K562 (cell line): ENCODE results near the gene ZNF763. TPM values are rescaled to one million over a fixed set of nuclear protein-coding genes. Genes with fewer than 3 reads are reported as not detected.

ENCODE experiments used
- ATAC-seq: fragments of 200-7000 bp; cut with Tn5 transposase; 3 replicates; pipeline ENCODE4 v1.9.1; 2020; ENCODE audit warnings: moderate library complexity
- BruUV-seq: library from RNA; stranded (reverse); fragments of 400-500 nt; replicated peaks from 2 replicates; lab custom pipeline; 2021; lab: Mats Ljungman, UMichigan
- CTCF ChIA-PET: fragments of 300-600 bp; formaldehyde crosslinking; extraction: SDS; loops from one replicate; lab custom pipeline; 2021; ENCODE audit warnings: low intra/inter-chr PET ratio; lab: Yijun Ruan, JAX
- POLR2A ChIA-PET: fragments of 300-600, 350-650 bp; sonication (Branson Sonifier 250); formaldehyde crosslinking; extraction: SDS; loops from one replicate; lab custom pipeline; 2021; ENCODE audit warnings: antibody characterized with exemption, inconsistent platforms; lab: Yijun Ruan, JAX
- DNase-seq, 4 experiments: peaks; one replicate each; pipeline versions ENCODE4 v3.0.0 to v3.0.0-alpha.2; 2011 to 2018; ENCODE audit warnings: low spot score in 3 of 4, mixed read lengths in 3 of 4; ENCODE audit errors: extremely low read depth in 1 of 4
- FAIRE-seq: peaks from 2 replicates; lab custom pipeline; 2011; peaks lifted over from hg19 to GRCh38; lab: Jason Lieb, UNC
- H2AFZ ChIP-seq: 2 replicates; pipeline ENCODE4 v1.6.0; 2011; ENCODE audit warnings: low read depth, low read length, control low read depth, inconsistent platforms
- H3K27ac ChIP-seq: fragments of 200-600 bp; 3 replicates; pipeline ENCODE4 v1.8.0; 2011; ENCODE audit warnings: low read depth, mild to moderate bottlenecking, control low read depth, inconsistent platforms, low read length, moderate library complexity, mixed read lengths; ENCODE audit errors: extremely low read depth
- H3K27me3 ChIP-seq, 2 experiments: fragments of 300-600 bp in 1 of 2; 2 replicates in 1 of 2; 3 replicates in 1 of 2; pipeline versions ENCODE4 v1.6.0 to v1.8.0; 2011; ENCODE audit warnings: inconsistent platforms in 2 of 2, low read length in 2 of 2, mild to moderate bottlenecking in 1 of 2, mixed read lengths in 1 of 2, moderate library complexity in 1 of 2; ENCODE audit not compliant: control insufficient read depth in 2 of 2, insufficient read depth in 2 of 2
- H3K36me3 ChIP-seq: fragments of 300-600 bp; 3 replicates; pipeline ENCODE4 v1.8.0; 2011; ENCODE audit warnings: mild to moderate bottlenecking, low read length, inconsistent platforms; ENCODE audit not compliant: control insufficient read depth, insufficient read depth
- H3K4me1 ChIP-seq, 2 experiments: fragments of 200-600 bp in 1 of 2; replicated peaks in 1 of 2; 2 replicates in 1 of 2; 3 replicates in 1 of 2; pipeline versions ENCODE4 v1.5.1 to v1.8.0; 2011; ENCODE audit warnings: inconsistent platforms in 2 of 2, low read length in 2 of 2, mild to moderate bottlenecking in 1 of 2, mixed read lengths in 1 of 2, moderate library complexity in 1 of 2; ENCODE audit not compliant: control insufficient read depth in 2 of 2, insufficient read depth in 2 of 2
- H3K4me2 ChIP-seq: 2 replicates; pipeline ENCODE4 v1.6.1; 2011; ENCODE audit warnings: low read length, control low read depth, inconsistent platforms, mixed read lengths; ENCODE audit not compliant: insufficient read depth
- H3K4me3 ChIP-seq: fragments of 200-600 bp; sonication (generic), shearing (Covaris generic); 2 replicates; pipeline ENCODE4 v1.5.1; 2016; ENCODE audit warnings: control low read depth, inconsistent platforms
- H3K79me2 ChIP-seq: fragments of 200-600 bp; 3 replicates; pipeline ENCODE4 v1.8.0; 2011; ENCODE audit warnings: low read length, inconsistent platforms; ENCODE audit not compliant: control insufficient read depth, insufficient read depth
- H3K9ac ChIP-seq, 2 experiments: 2 replicates each; pipeline versions ENCODE4 v1.6.0 to v1.6.1; 2011; ENCODE audit warnings: low read depth in 2 of 2, low read length in 2 of 2, control low read depth in 1 of 2, inconsistent platforms in 1 of 2, mild to moderate bottlenecking in 1 of 2, mixed read lengths in 1 of 2; ENCODE audit not compliant: insufficient read depth in 1 of 2
- H3K9me1 ChIP-seq: one replicate; pipeline ENCODE4 v1.6.0; 2011; ENCODE audit warnings: inconsistent platforms, mild to moderate bottlenecking, low read length, moderate library complexity; ENCODE audit not compliant: control insufficient read depth, insufficient read depth
- H3K9me3 ChIP-seq: replicated peaks from 2 replicates; pipeline ENCODE4 v1.5.1; 2011; ENCODE audit warnings: low read depth, low read length, inconsistent platforms; ENCODE audit not compliant: control insufficient read depth, insufficient read depth
- H4K20me1 ChIP-seq: replicated peaks from 2 replicates; pipeline ENCODE4 v1.6.1; 2011; ENCODE audit warnings: low read length, inconsistent platforms, mixed read lengths; ENCODE audit not compliant: control insufficient read depth, insufficient read depth
- CEBPB ChIP-seq: fragments of 450-650 bp; IDR thresholded peaks from 2 replicates; pipeline ENCODE4 v1.6.1; 2016; ENCODE audit warnings: missing genetic modification characterization, missing compliant biosample characterization
- THRAP3 ChIP-seq: fragments of 450-650 bp; IDR thresholded peaks from 2 replicates; pipeline ENCODE4 v1.6.1; 2016; ENCODE audit warnings: mild to moderate bottlenecking, inconsistent platforms, borderline replicate concordance
- ZNF197 ChIP-seq: fragments of 200-800 bp; sonication (Bioruptor generic); IDR thresholded peaks from 2 replicates; pipeline ENCODE4 v1.6.1; 2016; ENCODE audit warnings: low read depth, missing genetic modification characterization, missing compliant biosample characterization
- WGBS: fragments of 100-300 bp; shearing (Covaris generic); methylation state at CpG from one replicate; pipeline ENCODE4 v1.1.6; 2016; ENCODE audit warnings: low coverage, mixed read lengths; ENCODE audit not compliant: insufficient coverage; ENCODE audit errors: missing lambda C conversion rate; 5-methylcytosine and 5-hydroxymethylcytosine counted together
- in situ Hi-C: fragments of 300-500 bp; cut with MboI; formaldehyde crosslinking; loops from 4 replicates; pipeline ENCODE4 v1.15.0; 2018; ENCODE audit warnings: inconsistent platforms, mixed read lengths
- intact Hi-C: fragments of 100-400 bp; cut with micrococcal nuclease; formaldehyde crosslinking; loops from 2 replicates; pipeline ENCODE4 v1.14.2; 2022
- polyA plus RNA-seq, 8 experiments: library from polyadenylated mRNA; depleted of rRNA in 4 of 8; stranded (reverse) in 5 of 8; unstranded in 3 of 8; fragments of >200 nt; fragmentation: Nextera tagmentation in 2 of 8; fragmentation: Illumina TruSeq in 1 of 8; extraction: Ambion mirVana in 2 of 8; extraction: Trizol in 1 of 8; gene quantifications; 2 replicates each; pipeline versions ENCODE4 v1.2.1 to v1.2.3, GENCODE V29; 2011 to 2014; ENCODE audit warnings: inconsistent platforms in 1 of 8, missing spikeins in 1 of 8
- total RNA-seq, 7 experiments: library from RNA; depleted of rRNA in 6 of 7; stranded (reverse); fragments of >200 nt in 6 of 7; fragmentation: Illumina TruSeq in 2 of 7; extraction: Trizol in 2 of 7; gene quantifications; 2 replicates each; pipeline versions ENCODE4 v1.2.1 to v1.2.3, GENCODE V29; 2011 to 2021; ENCODE audit warnings: low replicate concordance in 1 of 7
- TF ChIP-seq, protein P1 (sequence below): fragments of 450-650 bp; IDR thresholded peaks from 2 replicates; pipeline ENCODE4 v1.6.1; 2016; ENCODE audit warnings: low read depth

ZNF763 gene
- total and polyA plus RNA-seq, 9 of the 15 experiments (the other 6 are each of a cell fraction or from before 2014, with no cell fraction given) = 0.08 to 0.28 (median 0.16) TPM; not detected in 3

- Histone ChIP-seq H3K4me3 (no peak overlapping the region), H3K27me3 (no peaks in the 10 kb centered on the region), H2AFZ (no peak overlapping the region), H3K9me3 (no peaks in the 10 kb centered on the region), H3K4me1 (no peaks in the 10 kb centered on the region; a peak in 2 of 5 replicates), H3K9me1 (no peaks in the 10 kb centered on the region), H3K27ac (no peak overlapping the region), H3K9ac (no peak overlapping the region), H3K79me2 (no peaks in the 10 kb centered on the region; the same call in 2 of the 3 replicates), H3K36me3 (0 out of 3 replicates have a peak, but pooled peaks cover 3% of the 10 kb centered on the region), H3K4me2 (no peak overlapping the region), H4K20me1 (no peaks in the 10 kb centered on the region)
- ATAC-seq (peak; percentile 64; the same call in 2 of the 3 replicates), FAIRE-seq (no peak), DNase-seq (peak; percentile 11 to 30 (median 14))
- TF ChIP-seq, protein P1, sequence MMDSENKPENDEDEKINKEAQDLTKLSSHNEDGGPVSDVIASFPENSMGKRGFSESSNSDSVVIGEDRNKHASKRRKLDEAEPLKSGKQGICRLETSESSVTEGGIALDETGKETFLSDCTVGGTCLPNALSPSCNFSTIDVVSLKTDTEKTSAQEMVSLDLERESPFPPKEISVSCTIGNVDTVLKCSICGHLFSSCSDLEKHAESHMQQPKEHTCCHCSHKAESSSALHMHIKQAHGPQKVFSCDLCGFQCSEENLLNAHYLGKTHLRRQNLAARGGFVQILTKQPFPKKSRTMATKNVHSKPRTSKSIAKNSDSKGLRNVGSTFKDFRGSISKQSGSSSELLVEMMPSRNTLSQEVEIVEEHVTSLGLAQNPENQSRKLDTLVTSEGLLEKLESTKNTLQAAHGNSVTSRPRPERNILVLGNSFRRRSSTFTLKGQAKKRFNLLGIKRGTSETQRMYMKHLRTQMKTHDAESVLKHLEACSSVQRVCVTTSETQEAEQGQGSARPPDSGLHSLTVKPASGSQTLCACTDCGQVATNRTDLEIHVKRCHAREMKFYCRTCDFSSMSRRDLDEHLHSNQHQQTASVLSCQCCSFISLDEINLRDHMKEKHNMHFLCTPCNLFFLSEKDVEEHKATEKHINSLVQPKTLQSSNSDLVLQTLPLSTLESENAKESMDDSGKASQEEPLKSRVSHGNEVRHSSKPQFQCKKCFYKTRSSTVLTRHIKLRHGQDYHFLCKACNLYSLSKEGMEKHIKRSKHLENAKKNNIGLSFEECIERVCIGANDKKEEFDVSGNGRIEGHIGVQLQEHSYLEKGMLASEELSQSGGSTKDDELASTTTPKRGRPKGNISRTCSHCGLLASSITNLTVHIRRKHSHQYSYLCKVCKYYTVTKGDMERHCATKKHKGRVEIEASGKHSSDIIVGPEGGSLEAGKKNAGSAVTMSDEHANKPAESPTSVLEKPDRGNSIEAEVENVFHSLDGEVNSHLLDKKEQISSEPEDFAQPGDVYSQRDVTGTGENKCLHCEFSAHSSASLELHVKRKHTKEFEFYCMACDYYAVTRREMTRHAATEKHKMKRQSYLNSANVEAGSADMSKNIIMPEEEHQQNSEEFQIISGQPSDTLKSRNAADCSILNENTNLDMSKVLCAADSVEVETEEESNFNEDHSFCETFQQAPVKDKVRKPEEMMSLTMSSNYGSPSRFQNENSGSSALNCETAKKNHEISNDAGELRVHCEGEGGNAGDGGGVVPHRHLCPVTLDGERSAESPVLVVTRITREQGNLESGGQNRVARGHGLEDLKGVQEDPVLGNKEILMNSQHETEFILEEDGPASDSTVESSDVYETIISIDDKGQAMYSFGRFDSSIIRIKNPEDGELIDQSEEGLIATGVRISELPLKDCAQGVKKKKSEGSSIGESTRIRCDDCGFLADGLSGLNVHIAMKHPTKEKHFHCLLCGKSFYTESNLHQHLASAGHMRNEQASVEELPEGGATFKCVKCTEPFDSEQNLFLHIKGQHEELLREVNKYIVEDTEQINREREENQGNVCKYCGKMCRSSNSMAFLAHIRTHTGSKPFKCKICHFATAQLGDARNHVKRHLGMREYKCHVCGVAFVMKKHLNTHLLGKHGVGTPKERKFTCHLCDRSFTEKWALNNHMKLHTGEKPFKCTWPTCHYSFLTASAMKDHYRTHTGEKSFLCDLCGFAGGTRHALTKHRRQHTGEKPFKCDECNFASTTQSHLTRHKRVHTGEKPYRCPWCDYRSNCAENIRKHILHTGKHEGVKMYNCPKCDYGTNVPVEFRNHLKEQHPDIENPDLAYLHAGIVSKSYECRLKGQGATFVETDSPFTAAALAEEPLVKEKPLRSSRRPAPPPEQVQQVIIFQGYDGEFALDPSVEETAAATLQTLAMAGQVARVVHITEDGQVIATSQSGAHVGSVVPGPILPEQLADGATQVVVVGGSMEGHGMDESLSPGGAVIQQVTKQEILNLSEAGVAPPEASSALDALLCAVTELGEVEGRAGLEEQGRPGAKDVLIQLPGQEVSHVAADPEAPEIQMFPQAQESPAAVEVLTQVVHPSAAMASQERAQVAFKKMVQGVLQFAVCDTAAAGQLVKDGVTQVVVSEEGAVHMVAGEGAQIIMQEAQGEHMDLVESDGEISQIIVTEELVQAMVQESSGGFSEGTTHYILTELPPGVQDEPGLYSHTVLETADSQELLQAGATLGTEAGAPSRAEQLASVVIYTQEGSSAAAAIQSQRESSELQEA = no peak
- TF ChIP-seq CEBPB (tag) (no peak), THRAP3 (no peak), ZNF197 (CRISPR knock-in tag) (no peak)
- WGBS = 22% methylated on average over 1 of the region's 1 CpG
- ChIA-PET CTCF (interaction anchor here (0.7 kb wide), 2 partner anchors 8 to 504 kb away, joined by 3 to 4 read pairs; no protein-coding TSS in a partner anchor), POLR2A (no interaction called here)
- in situ Hi-C loops = no loop called here
- BruUV-seq = no TSS peak
- intact Hi-C loops = no loop called here
Measured at GRCh38 chr19:11995174-11995573, 30.3 kb downstream of the ZNF763 start.
